Ramos (cell line): ENCODE results near the gene FN3K.
"Not testable (repeated sequence)": the region's sequence is repeated elsewhere in the genome, so short reads cannot be mapped to it uniquely, and the experiment has no call there.

Experiments
- in situ Hi-C: fragments of 300-500 bp; cut with MboI; formaldehyde crosslinking; loops from one replicate; pipeline ENCODE4 v1.14.3; 2022; ENCODE audit warnings: low sequenced_read_pairs; ENCODE audit not compliant: unreplicated experiment

Gene FN3K

DNA sequence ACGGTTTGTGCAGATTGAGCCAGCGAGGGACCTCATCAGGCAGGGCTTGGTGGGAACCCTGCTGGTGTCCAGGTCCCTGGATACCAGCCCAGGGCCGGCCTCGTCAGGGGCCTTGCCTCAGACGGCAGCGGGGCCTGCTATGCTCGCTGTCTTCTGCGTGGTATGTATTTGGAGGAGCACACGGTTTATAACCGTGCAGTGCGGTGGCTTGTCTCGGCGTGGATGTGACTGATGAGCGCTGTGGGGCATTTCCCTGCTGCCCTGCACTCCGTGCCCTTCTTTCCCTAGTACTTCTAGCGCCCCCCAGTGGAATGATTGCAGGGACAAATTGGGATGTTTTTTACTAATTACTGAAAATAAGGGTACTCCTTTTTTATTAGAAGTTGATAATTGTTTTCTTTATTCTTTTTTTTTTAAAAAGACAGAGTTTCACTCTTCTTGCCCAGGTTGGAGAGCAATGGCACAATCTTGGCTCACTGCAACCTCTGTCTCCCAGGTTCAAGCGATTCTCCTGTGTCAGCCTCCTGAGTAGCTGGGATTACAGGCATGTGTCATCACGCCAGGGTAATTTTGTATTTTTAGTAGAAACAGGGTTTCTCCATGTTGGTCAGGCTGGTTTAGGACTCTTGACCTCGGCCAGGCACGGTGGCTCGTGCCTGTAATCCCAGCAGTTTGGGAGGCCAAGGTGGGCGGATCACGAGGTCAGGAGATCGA lies 31.8 kb downstream of the FN3K start:
- in situ Hi-C loops = no loop called here

DNA sequence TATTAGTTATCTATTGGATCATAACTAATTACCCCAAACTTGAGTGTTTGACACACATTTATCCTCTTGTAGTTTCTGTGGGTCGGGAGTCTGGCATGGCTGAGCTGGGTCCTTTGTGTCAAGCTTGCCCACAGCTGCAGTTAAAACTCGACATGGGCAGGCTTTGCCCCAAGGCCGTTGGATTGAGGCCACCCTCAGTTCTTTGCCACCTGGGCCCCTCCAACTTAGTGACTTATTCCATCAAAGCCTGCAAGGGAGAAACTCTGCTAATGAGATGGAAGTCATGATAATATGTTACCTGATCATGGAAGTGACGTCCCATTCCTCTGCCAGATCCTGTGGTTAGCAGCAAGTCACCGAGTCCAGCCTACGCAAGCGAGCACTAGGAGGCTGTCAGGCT lies 33.6 kb downstream of the FN3K start:
- in situ Hi-C loops = no loop called here

DNA sequence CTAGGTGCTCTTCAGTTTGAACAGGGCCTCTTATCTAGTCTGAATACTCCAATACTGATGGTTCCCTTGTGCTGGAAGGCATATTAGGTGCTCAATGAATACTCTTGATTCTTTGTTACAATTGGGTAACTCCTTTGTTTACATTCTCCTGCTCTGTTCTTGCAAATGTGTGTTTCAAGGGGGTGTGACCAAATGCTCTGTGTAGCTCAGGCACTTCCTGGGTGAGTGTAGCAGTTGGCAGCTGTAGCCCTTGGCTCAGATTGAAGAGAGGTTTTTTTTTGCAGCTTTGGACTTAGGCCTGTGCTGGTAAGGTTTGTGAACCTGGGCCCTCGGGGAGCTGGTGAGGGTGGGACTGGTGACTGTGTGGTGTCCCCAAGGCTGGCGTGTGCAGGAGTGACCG lies 36.6 kb downstream of the FN3K start:
- in situ Hi-C loops = no loop called here

DNA sequence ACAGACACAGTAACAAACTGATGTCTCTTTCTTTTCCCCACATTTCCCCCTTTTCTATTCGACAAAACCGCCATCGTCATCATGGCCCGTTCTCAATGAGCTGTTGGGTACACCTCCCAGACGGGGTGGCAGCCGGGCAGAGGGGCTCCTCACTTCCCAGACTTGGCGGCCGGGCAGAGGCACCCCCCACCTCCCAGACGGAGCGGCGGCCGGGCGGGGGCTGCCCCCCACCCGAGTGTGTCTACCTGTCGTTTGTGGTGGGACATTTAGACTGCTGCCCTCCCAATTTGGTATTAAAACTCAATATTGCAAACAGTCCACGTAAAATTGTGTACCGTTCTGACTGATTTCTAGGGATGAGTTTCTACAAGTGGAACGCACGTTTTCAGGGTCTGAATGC lies 39.0 kb downstream of the FN3K start:
- in situ Hi-C loops = not testable (repeated sequence)

DNA sequence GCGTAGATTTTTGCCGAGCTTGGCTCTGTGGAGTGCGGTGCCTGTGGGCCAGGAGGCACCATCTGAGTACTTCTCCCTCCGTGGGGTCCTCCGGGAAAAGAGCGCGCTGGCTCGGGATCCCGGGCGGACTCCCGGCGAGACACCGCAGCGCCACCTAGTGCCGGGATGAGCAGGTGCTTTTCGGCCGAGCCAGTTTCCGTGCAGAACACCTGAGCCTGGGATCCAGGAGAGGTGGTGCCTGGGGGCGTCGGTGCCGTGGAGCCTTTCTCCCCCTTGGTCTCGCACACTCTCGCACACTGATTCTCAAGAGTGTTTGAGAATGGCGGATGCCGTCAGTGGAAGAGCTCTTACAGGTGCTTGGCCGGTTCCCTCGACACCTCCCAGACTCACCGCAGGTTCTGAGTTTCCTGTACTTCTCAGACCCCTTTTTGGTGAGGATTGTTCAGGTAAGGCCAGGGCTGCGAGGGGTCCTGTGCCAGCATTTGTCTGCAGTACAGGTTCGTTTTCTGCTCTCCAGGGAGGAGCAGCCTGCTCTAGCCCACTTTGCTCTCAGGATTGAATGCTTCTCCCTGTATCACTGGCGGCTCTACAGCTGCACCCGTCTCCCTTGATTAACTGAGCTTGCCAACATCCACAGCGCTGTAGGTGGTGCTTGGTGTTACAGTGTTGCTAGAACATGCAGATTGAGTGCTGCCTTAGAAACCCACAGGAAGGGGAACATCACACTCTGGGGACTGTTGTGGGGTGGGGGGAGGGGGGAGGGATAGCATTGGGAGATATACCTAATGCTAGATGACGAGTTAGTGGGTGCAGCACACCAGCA lies 39.8 kb downstream of the FN3K start:
- in situ Hi-C loops = no loop called here

DNA sequence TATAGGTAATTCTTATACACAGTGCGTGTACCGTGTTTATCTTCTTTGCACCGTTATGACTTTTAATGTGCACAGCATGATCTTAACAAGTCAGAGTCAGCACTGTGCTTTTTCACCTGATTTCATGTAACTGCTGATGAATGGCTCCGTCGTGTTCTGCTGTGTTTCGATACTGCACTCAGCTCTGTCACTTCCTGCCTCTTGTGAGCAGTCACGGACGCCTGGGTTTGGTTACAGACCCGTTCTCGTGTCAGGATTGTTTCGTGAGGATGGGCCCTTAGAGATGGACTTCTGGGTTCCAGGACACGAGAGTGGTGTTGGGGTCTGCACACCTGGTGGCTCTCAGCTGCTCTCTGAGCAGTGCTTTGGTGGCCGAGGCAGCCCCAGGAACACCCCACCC lies 41.0 kb downstream of the FN3K start:
- in situ Hi-C loops = no loop called here

DNA sequence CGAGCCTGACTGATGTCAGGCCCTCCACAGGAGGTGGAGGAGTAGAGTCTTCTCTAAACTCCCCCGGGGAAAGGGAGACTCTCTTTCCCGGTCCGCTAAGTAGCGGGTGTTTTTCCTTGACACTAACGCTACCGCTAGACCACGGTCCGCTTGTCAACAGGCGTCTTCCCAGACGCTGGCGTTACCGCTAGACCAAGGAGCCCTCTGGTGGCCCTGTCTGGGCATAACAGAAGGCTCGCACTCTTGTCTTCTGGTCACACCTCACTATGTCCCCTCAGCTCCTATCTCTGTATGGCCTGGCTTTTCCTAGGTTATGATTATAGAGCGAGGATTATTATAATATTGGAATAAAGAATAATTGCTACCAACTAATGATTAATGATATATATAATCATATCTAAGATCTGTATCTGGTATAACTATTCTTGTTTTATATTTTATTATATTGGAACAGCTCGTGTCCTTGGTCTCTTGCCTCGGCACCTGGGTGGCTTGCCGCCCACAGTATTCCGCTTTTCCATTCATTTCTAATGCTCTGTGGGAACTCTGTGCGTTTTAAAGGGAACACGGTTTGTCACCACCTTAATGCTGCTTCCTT lies 42.5 kb downstream of the FN3K start:
- in situ Hi-C loops = not testable (repeated sequence)

DNA sequence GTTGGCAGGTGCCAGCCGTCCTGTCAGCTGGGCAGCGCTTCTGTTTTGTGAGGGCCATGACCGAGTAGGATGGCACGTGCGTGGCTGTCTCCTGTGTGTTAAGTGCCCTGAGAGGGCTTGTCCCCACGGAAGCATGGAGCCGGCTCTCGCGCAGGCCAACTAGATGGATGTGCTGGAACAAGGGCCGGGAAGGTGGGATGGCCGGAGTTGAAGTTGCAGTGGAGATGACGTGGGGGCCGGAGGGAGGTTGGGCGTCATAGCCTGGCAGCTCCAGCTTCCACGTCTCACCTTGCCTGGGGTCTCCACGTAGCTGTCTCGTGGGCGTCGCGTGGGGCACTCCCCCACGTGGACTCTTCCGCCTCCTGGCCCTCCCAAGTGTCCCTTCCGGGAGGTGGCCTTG lies 44.1 kb downstream of the FN3K start:
- in situ Hi-C loops = no loop called here

DNA sequence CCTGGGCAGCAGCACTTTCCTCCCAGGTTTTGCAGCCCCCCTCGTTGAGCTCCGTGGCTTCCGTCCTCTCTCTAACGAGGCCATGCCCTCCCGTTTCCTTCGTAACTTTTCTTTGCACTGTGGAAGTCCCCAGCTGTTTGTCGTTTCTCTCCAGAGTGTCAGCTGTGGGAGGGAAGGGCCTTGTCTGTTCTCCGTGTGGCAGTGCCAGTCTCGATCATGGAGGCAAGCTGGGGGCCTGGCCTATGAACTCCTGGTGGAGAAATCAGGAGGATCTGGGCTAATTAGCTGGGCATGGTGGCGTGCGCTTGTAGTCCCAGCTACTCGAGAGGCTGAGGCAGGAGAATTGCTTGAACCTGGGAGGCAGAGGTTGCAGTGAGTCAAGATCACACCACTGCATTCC lies 44.8 kb downstream of the FN3K start:
- in situ Hi-C loops = loop anchor here (5.0 kb wide), 1 partner anchor 132 kb away; no protein-coding TSS in a partner anchor

DNA sequence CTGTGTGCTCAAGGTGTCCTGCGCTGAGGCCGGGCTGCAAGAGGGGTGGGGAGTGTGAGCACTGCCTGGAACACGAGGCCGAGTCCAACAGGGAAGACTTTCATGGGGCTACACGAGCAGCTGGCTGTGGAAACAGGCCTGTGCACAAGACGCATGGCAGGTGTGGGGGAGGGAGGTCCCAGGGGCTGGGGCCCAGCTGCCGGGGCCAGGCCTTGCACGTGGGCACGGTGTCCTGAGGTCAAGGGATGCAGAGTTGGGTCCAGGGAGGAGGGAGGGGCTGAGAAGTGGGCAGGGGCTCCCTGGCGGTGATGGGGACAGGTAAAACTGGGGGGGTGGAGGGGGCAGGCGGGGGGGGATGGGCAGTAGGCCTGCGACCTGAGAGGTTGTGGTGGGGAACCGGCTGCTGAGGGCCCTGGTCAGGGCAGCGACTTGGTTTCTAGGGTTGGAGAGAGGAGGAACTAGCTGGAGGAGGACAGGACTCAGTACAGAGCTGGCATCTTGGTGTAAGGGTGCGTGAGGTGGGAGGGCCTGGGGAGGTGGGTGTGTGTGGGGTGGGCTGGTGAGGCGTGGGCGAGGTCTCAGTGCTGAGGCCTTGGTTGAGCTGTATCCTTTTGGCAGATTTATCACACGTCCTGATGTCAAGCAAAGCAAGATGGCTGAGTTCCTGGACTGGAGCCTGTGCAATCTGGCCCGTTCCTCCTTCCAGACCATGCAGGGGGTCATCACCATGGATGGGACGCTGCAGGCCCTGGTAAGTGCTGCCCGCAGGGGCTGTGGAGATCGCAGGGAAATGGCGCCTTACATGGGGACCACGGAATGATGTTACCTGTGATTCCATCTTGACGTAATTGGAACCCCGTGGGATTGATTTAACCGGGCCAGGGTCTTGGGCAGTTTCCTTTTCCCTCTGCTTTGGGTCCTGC lies 45.8 kb downstream of the FN3K start:
- in situ Hi-C loops = loop anchor here (5.0 kb wide), 1 partner anchor 131 kb away; no protein-coding TSS in a partner anchor

DNA sequence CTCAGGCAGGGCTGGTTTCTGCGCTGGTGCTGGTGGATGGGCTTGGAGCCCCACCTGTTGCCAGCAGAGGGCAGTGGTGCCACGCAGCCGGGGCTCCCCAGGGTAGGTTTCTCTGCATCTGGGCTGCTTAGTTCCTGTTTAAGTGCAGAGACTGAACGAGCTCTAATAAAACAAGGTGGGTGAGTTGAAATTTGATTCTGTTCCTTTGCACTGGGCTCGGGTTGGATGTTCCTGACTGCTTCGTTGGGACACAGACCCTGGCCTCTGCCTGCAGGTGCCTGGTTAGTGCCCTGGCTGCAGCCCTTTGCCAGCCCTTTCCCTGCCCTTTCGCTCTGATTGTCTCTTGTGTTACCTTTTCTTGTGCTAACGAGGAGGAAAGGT lies 46.5 kb downstream of the FN3K start:
- in situ Hi-C loops = loop anchor here (5.0 kb wide), 1 partner anchor 130 kb away; no protein-coding TSS in a partner anchor

DNA sequence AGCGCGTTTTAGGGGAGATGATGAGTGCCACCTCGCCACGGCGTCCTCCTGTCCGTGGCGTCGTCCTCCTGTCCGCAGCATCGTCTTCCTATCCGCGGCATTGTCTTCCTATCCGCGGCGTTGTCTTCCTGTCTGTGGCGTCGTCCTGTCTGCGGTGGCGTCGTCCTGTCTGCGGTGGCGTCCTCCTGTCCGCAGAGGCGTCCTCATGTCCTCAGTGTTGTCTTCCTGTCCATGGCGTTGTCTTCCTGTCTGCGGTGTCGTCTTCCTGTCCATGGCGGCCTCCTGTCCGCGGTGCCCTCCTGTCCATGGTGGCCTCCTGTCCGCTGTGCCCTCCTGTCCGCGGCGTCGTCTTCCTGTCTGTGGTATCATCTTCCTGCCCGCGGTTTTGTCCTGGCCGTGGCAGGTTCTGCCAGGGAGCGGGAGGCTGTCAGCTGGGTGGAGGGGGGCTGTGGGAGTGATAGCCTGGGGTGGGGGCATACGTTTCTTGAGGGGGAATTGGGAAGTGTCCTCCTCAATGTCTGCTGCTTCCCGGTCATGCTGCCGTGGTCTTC lies 47.3 kb downstream of the FN3K start:
- in situ Hi-C loops = loop anchor here (5.0 kb wide), 1 partner anchor 130 kb away; no protein-coding TSS in a partner anchor

DNA sequence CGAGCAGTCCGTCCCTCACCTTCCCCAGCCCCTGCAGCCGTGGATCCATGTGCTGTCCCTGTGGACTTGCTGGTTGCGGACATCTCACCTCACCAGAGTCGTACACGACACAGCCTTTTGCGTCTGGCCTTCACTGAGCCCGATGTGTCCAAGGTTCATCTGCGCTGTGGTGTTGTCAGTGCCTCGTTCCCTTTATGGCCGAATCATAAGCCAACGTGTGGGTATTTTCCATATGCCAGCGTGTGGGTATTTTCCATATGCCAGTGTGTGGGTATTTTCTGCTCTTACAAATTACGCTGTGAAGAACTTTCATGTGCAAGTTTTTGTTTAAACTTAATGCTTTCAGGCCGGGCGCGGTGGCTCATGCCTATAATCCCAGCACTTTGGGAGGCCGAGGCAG lies 48.1 kb downstream of the FN3K start:
- in situ Hi-C loops = loop anchor here (5.0 kb wide), 1 partner anchor 129 kb away; no protein-coding TSS in a partner anchor

DNA sequence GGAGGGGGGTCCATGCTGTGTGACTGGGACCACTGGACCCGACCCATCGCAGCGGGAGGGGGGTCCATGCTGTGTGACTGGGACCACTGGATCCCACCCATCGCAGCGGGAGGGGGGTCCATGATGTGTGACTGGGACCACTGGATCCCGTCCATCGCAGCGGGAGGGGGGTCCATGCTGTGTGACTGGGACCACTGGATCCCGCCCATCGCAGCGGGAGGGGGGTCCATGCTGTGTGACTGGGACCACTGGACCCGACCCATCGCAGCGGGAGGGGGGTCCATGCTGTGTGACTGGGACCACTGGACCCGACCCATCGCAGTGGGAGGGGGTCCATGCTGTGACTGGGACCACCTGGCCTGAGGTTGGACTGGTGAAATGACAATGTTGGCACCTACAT lies 50.2 kb downstream of the FN3K start:
- in situ Hi-C loops = not testable (repeated sequence)

DNA sequence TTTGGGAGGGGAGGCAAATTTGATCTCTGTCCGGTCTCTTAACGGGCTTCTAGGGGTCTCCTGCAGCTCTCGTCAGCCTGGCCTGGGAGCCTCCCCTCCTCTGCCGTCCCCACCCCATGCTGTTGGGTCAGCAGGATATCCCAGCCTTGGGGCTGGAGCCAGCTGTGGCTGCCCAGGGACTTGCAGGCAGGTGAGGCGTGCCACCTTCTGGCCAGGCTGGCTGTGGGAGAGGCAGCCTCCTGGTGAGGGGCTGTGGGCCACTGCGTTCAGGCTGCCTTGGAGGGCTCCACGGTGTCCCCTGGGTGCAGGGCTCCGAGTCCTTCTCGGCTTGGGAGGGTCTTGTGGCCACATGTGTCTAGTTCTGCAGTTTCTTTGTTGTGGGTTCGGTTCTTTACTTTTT lies 51.0 kb downstream of the FN3K start:
- in situ Hi-C loops = no loop called here

DNA sequence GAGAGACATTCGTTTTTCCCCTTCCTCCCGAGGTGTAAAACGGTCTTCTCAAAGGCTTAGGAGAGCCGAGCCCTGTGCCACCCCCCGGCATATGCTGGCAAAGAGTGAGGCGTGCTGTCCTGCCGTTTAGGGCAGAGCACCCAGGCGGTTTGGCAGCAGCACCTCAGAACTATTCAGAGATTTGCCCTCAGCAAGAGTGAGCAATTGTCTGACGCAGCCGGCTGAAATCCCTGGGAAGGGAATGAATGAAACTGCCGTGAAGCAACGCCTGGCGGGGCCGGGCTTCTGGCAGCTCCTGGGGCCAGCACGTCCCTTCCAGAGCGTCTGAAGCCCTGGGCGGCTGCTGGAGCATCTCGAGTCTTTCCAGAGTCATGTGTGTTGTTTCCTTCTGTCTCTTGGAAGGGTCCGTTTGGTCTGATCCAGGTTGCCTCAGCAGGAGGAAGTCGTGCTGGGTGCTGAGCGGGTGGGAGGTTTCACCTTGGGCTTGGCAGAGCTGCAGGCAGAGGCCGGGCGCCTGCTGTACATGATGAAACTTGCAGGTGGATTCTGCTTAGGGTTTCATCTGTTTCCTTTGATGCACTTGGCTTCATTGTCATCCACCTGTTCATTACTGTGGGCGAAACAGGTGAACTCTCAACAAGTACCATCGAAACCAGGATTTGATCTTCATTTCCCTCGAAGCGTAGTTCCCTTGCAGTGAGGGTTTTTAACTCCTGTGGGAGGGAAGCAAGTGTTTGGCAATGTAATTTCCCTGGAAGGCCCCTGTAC lies 51.9 kb downstream of the FN3K start:
- in situ Hi-C loops = no loop called here

DNA sequence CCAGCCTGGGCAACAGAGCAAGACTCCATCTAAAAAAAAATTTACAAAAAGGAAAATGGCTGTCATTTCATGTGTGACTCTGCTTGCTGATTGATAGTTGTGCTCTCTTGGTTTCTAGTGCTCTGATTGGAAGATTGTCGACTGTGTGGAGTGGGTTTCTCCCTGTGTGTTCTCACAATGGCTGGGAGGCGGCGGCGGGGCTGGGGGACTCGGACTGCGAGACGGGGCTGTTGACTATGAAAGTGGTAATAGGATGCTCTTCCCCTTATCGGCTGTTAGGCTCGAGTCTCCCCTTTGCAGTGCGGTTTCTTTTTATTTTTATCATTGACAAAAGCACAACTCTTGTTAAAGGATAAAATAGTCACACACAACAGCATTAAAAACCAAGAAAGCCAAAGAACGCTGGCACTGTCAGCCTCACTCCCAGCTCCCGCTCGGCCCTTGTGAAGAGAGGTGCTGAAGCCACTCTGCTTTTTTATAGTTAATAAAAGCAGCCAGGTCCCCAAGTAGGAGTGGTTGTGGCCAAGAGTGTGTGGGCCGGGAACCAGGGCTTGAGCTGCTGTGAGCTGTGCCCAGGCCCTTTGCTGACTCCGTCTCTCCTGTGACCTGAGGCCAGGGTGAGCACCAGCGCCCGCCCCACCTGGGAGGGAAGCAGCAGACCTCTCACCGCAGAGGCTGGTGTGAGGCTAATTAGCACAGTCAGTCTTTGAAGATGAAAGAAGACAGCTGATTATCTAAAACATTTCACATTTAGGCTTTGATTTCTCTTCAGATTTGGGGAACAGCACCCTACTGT lies 53.0 kb downstream of the FN3K start:
- in situ Hi-C loops = no loop called here

DNA sequence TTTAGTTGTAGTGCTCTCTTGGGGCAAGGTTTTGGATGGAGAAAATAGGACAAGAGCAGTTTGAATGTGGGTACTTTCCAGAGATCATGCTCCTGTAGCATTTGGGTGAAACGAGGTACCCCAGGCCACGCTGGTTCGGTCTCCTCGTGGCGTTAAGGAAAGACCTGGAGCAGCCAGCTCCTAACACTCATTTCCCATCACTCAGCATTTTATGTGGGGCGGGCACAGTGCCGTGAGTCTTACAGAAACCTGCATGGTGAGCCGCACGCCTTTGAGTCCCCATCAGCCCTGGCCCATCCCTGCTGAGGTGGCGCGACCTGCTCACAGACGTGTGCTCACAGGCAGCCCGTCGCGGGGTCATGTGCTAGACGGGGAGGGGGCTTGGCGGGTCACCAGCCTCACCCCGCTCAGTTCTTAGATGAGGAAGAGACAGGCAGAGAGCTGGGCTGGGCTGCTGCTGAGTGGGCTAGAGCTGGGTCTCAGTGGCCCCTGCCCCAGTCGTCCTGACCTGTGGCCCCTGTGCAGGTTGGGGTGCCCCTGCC lies 53.7 kb downstream of the FN3K start:
- in situ Hi-C loops = no loop called here
